Omental fat pad (tissue), 4 donors: ENCODE results near the gene STAC2. TPM values are rescaled to one million over a fixed set of nuclear protein-coding genes. Genes with fewer than 3 reads are reported as not detected.

Experiments used
- ATAC-seq: fragments of 150-250 bp; one replicate; pipeline ENCODE4 v1.9.1; 2016; ENCODE audit warnings: mild to moderate bottlenecking, moderate library complexity; ENCODE audit not compliant: low FRiP score
- DNase-seq: peaks from one replicate; pipeline ENCODE4 v3.0.0-alpha.2; 2019; ENCODE audit warnings: low spot score
- total RNA-seq, 4 donors: library from RNA; depleted of rRNA; stranded (reverse); fragments of >200 nt; gene quantifications; one replicate each; pipeline ENCODE4 v1.1.0, GENCODE V29; 2016
- TF ChIP-seq, protein P1 (sequence below), 3 donors: fragments of 450-650 bp; IDR thresholded peaks; one replicate each; pipeline ENCODE4 v1.5.1; 2016 to 2017; ENCODE audit warnings: antibody characterized with exemption in 3 of 3, mild to moderate bottlenecking in 3 of 3, moderate library complexity in 2 of 3

Gene STAC2
- total RNA-seq, 4 donors from 2014 or later = 0.56 to 0.60 TPM; not detected in 2

DNA sequence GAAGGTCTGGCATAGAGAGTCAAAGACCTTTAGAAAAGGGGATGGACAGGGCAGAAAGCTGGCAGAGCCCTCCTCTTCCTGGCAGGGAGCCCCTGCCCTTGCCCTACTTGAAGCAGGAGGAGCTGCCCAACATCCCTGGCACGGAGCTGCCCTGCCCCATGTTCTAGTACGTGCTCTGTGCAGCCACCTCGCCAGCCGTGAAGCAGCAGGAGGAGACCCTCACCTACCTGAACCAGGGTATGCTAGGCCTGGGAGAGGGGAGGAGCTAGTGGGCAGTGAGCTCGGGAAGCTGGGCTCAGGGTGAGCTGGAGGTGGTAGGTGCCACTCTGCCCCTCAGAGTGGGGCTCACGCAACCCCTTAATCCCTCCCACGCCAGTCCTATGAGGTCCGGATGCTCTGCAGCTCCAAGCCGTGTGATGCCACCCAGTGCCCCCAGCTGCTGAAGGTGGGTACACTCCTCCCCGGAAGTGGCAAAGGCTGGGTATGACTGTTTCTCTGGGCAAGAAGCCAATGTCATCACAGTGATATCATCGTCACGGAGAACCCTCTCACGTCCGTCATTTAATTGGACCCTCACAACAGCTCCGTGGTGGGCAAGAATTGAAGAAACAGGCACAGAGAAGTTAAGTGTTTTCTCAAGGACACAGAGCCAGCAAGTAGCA is 12.7 kb upstream of the STAC2 start:
- DNase-seq (no peak), ATAC-seq (peak; percentile 47)
- TF ChIP-seq, protein P1, sequence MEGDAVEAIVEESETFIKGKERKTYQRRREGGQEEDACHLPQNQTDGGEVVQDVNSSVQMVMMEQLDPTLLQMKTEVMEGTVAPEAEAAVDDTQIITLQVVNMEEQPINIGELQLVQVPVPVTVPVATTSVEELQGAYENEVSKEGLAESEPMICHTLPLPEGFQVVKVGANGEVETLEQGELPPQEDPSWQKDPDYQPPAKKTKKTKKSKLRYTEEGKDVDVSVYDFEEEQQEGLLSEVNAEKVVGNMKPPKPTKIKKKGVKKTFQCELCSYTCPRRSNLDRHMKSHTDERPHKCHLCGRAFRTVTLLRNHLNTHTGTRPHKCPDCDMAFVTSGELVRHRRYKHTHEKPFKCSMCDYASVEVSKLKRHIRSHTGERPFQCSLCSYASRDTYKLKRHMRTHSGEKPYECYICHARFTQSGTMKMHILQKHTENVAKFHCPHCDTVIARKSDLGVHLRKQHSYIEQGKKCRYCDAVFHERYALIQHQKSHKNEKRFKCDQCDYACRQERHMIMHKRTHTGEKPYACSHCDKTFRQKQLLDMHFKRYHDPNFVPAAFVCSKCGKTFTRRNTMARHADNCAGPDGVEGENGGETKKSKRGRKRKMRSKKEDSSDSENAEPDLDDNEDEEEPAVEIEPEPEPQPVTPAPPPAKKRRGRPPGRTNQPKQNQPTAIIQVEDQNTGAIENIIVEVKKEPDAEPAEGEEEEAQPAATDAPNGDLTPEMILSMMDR (IDR thresholded peaks at IDR 0.05) = no peak

DNA sequence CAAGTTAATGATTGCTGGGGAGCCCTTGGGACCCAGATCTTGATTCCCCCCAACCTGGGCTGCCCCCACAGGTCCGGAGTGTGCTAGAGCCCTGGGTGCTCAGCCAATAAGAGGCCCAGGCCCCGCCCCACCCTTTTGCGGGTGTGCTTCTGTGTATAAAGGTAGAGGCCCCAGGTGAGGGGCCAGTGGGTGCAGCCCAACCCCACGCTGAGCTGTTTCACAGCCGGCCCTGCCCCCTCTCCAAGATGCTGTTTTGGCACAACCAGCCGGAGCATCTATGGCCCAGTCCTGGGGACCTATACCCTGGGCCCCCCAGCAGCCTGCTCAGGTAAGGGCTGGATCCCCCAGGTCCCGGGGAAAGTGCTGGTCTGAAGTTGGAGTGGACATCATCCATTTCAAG is 11.8 kb upstream of the STAC2 start:
- DNase-seq = no peak
- no peak for ATAC-seq
- TF ChIP-seq, protein P1 (IDR thresholded peaks at IDR 0.05) = no peak

GRCh38 chr17:39236981-39237441 is 11.3 kb upstream of the STAC2 start:
- no peak for ATAC-seq
- no peak for DNase-seq

GRCh38 chr17:39236450-39236927 is 10.7 kb upstream of the STAC2 start:
- DNase-seq (no peak), ATAC-seq (no peak)
- TF ChIP-seq, protein P1 (IDR thresholded peaks at IDR 0.05) = no peak

More at GRCh38 chr17:39236981-39237441, 11.3 kb upstream of the STAC2 start:
- TF ChIP-seq, protein P1 (IDR thresholded peaks at IDR 0.05) = no peak

- no peak for ATAC-seq
These were observed 10.1 kb upstream of the STAC2 start for GRCh38 chr17:39235555-39236449.

GRCh38 chr17:39231591-39232551 is 6.1 kb upstream of the STAC2 start:
- DNase-seq = no peak
- ATAC-seq = peak; percentile 57

More at GRCh38 chr17:39235555-39236449, 10.1 kb upstream of the STAC2 start:
- TF ChIP-seq, protein P1 (IDR thresholded peaks at IDR 0.05) = no peak
- no peak for DNase-seq

More at GRCh38 chr17:39231591-39232551, 6.1 kb upstream of the STAC2 start:
- TF ChIP-seq, protein P1 (IDR thresholded peaks at IDR 0.05) = no peak
